HEK293T (cell line): Measurements from ENCODE around the gene CEP85L.

Experiments
- ARNT ChIP-seq: fragments of 450-650 bp; IDR thresholded peaks from 2 replicates; pipeline ENCODE4 v1.6.1; 2017; ENCODE audit warnings: mild to moderate bottlenecking
- CTBP1 ChIP-seq: fragments of 450-650 bp; IDR thresholded peaks from 2 replicates; pipeline ENCODE4 v1.6.1; 2016; ENCODE audit warnings: borderline replicate concordance
- FOXA1 ChIP-seq: fragments of 450-650 bp; IDR thresholded peaks from 2 replicates; pipeline ENCODE4 v1.6.1; 2016; ENCODE audit warnings: mild to moderate bottlenecking
- FOXK2 ChIP-seq: fragments of 450-650 bp; IDR thresholded peaks from 2 replicates; pipeline ENCODE4 v1.6.1; 2016; ENCODE audit warnings: mild to moderate bottlenecking
- FOXM1 ChIP-seq: fragments of 450-650 bp; IDR thresholded peaks from 2 replicates; pipeline ENCODE4 v1.6.1; 2017; ENCODE audit warnings: mild to moderate bottlenecking, borderline replicate concordance
- PKNOX1 ChIP-seq: fragments of 450-650 bp; IDR thresholded peaks from 2 replicates; pipeline ENCODE4 v1.6.1; 2016
- SP1 ChIP-seq: fragments of 450-650 bp; IDR thresholded peaks from 2 replicates; pipeline ENCODE4 v1.6.1; 2017
- SUZ12 ChIP-seq: fragments of 450-650 bp; IDR thresholded peaks from 2 replicates; pipeline ENCODE4 v1.6.1; 2016; ENCODE audit warnings: mild to moderate bottlenecking
- TARDBP ChIP-seq: fragments of 450-650 bp; IDR thresholded peaks from 2 replicates; pipeline ENCODE4 v1.6.1; 2016

DNA sequence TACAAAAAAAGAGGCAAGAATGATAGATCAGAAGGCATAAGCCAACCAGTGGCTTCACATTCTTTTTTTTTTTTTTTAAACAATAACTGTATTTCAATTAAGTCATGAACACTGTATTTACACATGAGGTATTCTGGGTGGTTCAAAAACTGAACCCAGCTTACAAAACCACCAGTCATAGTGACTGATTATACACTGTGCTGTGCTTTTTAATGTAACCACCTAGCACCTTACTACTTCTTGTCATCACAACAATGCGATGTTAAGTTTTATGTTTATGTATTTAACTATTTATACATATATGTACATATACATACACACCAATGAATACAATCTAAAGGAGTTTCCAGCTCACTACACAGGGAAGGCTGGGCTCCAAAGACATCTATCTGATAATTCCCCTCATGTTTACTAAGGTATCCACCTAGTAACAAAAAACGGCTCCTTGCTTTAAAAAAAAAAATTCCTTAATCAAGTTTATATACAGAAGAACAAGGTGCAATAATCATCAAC is 190.4 kb downstream of the CEP85L start:
- TF ChIP-seq TARDBP (no peak), FOXM1 (no peak), SUZ12 (no peak), FOXA1 (no peak), ARNT (no peak), CTBP1 (no peak), PKNOX1 (no peak), SP1 (no peak), FOXK2 (no peak)
